ENCODE measurements around the gene SOX5. TPM values are rescaled to one million over a fixed set of nuclear protein-coding genes. Genes with fewer than 3 reads are reported as not detected.

The SOX5 gene
- total RNA-seq, 1 donor from 2014 or later, result 21.1 TPM

DNA sequence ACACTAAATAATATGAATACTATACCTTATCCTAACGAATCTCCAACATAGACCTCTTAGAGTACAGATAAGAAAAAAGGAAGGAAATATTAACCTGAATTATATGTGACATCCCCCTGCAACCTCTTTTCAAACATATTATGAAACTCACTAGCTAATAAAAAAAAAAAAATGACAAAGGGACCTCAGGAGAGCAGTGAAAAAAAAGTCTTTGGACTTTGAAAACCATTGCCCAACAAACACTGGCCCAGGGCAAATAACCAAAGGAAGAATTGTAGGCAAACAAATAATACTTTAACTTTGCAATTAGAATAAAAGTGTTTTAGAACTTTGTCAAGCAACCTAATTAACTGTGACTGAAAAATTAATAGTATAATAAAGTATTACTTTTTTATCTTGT is 7.7 kb downstream of the SOX5 start:
- Histone ChIP-seq H3K4me3 (no peak overlapping the region), H3K9me3 (no peaks in the 10 kb centered on the region), H3K27me3 (no peaks in the 10 kb centered on the region), H3K36me3 (no peaks in the 10 kb centered on the region), H3K27ac (no peak overlapping the region), H3K4me1 (no peaks in the 10 kb centered on the region)
- TF ChIP-seq, protein P1, sequence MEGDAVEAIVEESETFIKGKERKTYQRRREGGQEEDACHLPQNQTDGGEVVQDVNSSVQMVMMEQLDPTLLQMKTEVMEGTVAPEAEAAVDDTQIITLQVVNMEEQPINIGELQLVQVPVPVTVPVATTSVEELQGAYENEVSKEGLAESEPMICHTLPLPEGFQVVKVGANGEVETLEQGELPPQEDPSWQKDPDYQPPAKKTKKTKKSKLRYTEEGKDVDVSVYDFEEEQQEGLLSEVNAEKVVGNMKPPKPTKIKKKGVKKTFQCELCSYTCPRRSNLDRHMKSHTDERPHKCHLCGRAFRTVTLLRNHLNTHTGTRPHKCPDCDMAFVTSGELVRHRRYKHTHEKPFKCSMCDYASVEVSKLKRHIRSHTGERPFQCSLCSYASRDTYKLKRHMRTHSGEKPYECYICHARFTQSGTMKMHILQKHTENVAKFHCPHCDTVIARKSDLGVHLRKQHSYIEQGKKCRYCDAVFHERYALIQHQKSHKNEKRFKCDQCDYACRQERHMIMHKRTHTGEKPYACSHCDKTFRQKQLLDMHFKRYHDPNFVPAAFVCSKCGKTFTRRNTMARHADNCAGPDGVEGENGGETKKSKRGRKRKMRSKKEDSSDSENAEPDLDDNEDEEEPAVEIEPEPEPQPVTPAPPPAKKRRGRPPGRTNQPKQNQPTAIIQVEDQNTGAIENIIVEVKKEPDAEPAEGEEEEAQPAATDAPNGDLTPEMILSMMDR (IDR thresholded peaks at IDR 0.05), result no peak
- TF ChIP-seq POLR2AphosphoS5 (IDR thresholded peaks at IDR 0.05; ENCODE audit: insufficient read depth in 1 of 2, low read depth in 1 of 2) (no peak), POLR2A (IDR thresholded peaks at IDR 0.05) (no peak)
- intact Hi-C loops (cut with DNase I), result no loop called here
- no peak for DNase-seq (ENCODE audit: extremely low spot score in 2 of 2)

DNA sequence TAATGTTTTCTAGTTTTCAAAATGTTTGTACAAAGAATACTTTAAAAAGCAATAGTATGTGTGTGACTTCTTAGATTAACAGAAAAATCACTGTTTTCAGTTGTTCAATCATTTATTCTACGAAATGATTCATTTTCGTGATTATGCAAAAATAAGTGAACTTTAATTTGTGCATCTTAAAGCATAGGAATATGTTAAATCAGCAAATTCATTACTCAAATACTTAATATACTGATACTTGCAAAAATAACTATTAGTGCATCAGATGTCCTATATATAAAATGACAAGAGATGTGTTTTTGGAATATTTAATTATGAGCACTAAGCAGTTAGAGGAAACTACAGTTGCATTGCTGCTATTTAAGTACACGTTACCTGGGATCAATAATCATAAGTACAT is 11.0 kb downstream of the SOX5 start:
- no peak overlapping the region for H3K27ac ChIP-seq
- H3K4me1 ChIP-seq, result no peaks in the 10 kb centered on the region
- TF ChIP-seq, protein P1 (IDR thresholded peaks at IDR 0.05), result no peak
- TF ChIP-seq POLR2A (IDR thresholded peaks at IDR 0.05) (no peak), POLR2AphosphoS5 (IDR thresholded peaks at IDR 0.05; ENCODE audit: insufficient read depth in 1 of 2, low read depth in 1 of 2) (no peak)
- no peak overlapping the region for H3K4me3 ChIP-seq
- intact Hi-C loops (cut with DNase I), result no loop called here
- DNase-seq (ENCODE audit: extremely low spot score in 2 of 2), result no peak
- H3K27me3 ChIP-seq, result no peaks in the 10 kb centered on the region
- no peaks in the 10 kb centered on the region for H3K9me3 ChIP-seq
- no peaks in the 10 kb centered on the region for H3K36me3 ChIP-seq

GRCh38 chr12:23931176-23931575 is 18.3 kb downstream of the SOX5 start:
- intact Hi-C loops (cut with DNase I), result no loop called here
- no peaks in the 10 kb centered on the region for H3K9me3 ChIP-seq
- no peaks in the 10 kb centered on the region for H3K36me3 ChIP-seq
- DNase-seq (ENCODE audit: extremely low spot score in 2 of 2), result no peak
- no peaks in the 10 kb centered on the region for H3K27me3 ChIP-seq
- TF ChIP-seq POLR2AphosphoS5 (IDR thresholded peaks at IDR 0.05; ENCODE audit: insufficient read depth in 1 of 2, low read depth in 1 of 2), result no peak
- TF ChIP-seq, protein P1 (IDR thresholded peaks at IDR 0.05), result no peak
- TF ChIP-seq POLR2A (IDR thresholded peaks at IDR 0.05), result no peak
- H3K27ac ChIP-seq, result no peak overlapping the region
- H3K4me1 ChIP-seq, result no peaks in the 10 kb centered on the region
- H3K4me3 ChIP-seq, result no peak overlapping the region

- Histone ChIP-seq H3K9me3 (no peaks in the 10 kb centered on the region), H3K27me3 (no peaks in the 10 kb centered on the region), H3K27ac (no peak overlapping the region), H3K4me3 (no peak overlapping the region), H3K4me1 (no peaks in the 10 kb centered on the region), H3K36me3 (no peaks in the 10 kb centered on the region)
- TF ChIP-seq POLR2AphosphoS5 (IDR thresholded peaks at IDR 0.05; ENCODE audit: insufficient read depth in 1 of 2, low read depth in 1 of 2) (no peak), POLR2A (IDR thresholded peaks at IDR 0.05) (no peak)
- TF ChIP-seq, protein P1 (IDR thresholded peaks at IDR 0.05), result no peak
- DNase-seq (ENCODE audit: extremely low spot score in 2 of 2), result no peak
- intact Hi-C loops (cut with DNase I), result no loop called here
These were observed 18.9 kb downstream of the SOX5 start for GRCh38 chr12:23930599-23930998.

DNA sequence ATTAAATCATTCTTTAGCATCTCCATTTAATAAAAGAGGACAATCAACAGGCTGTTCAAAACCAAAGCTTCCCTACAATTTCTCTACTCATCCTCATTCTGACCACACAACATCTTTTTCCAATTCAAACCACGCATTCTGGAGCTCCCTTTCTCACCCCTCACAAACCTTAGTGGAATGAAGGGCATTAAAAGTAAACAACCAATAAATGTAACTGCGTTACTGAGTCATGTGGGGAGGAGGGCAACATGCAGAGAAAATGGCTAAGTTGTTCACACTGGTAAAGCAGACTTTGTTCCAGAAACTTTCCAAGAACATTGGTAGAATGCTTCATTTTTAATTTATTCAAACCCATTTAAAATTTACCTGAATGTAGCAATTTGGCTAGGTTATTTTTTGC is 19.6 kb downstream of the SOX5 start:
- H3K27ac ChIP-seq, result no peak overlapping the region
- H3K36me3 ChIP-seq, result no peaks in the 10 kb centered on the region
- H3K4me3 ChIP-seq, result no peak overlapping the region
- H3K27me3 ChIP-seq, result no peaks in the 10 kb centered on the region
- intact Hi-C loops (cut with DNase I), result no loop called here
- H3K9me3 ChIP-seq, result no peaks in the 10 kb centered on the region
- TF ChIP-seq POLR2A (IDR thresholded peaks at IDR 0.05) (no peak), POLR2AphosphoS5 (IDR thresholded peaks at IDR 0.05; ENCODE audit: insufficient read depth in 1 of 2, low read depth in 1 of 2) (no peak)
- TF ChIP-seq, protein P1 (IDR thresholded peaks at IDR 0.05), result no peak
- H3K4me1 ChIP-seq, result no peaks in the 10 kb centered on the region
- DNase-seq (ENCODE audit: extremely low spot score in 2 of 2), result no peak

All from vagina (tissue), 2 donors.